HG03432 (cell line): ENCODE data around the gene DDX25.

Source experiments
- ATAC-seq: cut with Tn5 transposase; IDR thresholded peaks from one replicate; pipeline ENCODE4 v1.9.1; 2021; ENCODE audit warnings: mild to moderate bottlenecking, moderate library complexity; ENCODE audit not compliant: unreplicated experiment

DDX25 gene

GRCh38 chr11:125933030-125933813 is 28.9 kb downstream of the DDX25 start:
- no peak for ATAC-seq

DNA sequence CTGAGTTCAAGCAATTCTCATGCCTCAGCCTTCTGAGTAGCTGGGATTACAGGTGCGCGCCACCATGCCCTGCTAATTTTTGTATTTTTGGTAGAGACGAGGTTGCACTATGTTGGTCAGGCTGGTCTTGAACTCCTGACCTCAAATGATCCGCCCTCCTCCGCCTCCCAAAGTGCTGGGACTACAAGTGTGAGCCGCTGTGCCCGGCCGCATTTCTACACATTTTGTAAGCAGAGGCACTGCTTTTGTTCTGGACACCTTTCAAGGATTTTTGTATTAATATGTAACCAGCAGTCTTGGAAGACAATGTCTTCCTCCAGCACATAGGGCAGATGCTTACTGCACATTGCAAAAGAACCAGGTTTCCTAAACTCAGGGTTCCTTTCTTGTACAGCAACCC is 30.2 kb downstream of the DDX25 start:
- no peak for ATAC-seq

GRCh38 chr11:125935056-125935455 is 30.7 kb downstream of the DDX25 start:
- no peak for ATAC-seq

DNA sequence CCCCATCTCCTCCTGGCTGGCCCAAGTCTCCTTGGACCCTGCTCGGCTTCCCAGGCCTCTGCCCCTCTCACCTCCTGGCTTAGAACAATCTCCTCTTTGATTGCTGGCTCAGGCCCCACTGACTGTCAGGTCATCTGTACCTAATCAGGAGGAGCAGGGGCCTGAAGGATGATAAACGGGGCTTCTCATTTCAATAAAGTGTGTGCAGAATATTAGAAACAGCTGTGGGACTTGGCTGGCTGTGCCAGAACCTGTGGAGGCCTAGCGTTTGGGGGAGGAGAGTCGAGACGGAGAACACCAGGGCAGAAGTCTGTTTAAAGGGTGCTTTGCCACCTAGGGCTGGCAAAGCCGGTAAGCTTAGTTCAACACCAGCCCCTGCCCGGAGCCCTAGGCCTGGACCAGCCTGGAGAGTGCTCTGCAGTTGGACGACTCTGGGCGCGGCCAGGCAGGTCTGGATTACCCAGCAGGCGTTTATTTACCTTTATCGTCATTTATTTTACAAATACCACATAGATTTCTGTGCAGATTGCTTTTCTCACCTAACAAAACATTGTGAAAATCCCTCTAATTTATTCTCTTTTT is 31.4 kb downstream of the DDX25 start:
- no peak for ATAC-seq

DNA sequence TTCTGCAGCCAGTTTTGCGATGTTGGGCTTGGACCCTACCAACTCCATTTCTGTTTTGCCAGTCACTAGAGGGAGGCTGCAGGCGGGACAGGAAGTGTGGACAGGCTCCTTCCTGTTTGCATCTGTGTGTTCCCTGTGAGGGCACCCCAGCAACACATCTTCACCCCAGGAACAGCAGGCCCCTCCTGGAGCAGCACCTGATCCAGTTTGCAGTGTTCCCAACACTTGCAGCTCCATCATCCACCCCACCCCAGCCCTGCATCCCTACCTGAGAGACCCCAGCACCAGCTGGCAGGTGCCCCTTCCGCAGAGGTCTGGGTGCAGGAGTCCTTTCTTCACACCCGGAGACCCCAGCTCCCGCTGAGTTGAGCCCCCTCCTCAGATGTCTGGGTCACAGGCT is 34.1 kb downstream of the DDX25 start:
- ATAC-seq, result no peak

GRCh38 chr11:125939081-125939521 is 34.8 kb downstream of the DDX25 start:
- ATAC-seq, result no peak

DNA sequence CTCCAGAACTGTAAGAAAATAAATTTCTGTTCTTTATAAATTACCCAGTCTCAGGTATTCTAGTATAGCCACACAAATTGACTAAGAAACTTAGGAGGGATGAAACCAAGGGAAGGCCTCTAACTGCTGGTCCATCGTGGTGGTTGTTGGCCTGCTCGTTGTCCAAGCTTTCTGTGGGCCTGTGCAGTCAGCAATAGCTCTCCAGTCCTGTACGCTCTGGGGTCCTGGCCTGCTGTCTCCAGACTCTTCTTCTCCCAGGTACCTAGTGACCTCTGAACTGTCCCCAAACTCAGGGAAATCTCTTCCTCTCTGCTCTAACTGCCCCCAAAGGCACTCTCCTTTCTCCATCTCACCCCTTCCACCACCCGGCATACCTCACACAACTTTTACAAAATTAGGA is 35.8 kb downstream of the DDX25 start:
- ATAC-seq, result no peak

GRCh38 chr11:125941267-125941618 is 36.9 kb downstream of the DDX25 start:
- no peak for ATAC-seq

GRCh38 chr11:125941619-125942611 is 37.6 kb downstream of the DDX25 start:
- ATAC-seq, result peak; percentile 50

GRCh38 chr11:125942771-125943428 is 38.6 kb downstream of the DDX25 start:
- no peak for ATAC-seq

DNA sequence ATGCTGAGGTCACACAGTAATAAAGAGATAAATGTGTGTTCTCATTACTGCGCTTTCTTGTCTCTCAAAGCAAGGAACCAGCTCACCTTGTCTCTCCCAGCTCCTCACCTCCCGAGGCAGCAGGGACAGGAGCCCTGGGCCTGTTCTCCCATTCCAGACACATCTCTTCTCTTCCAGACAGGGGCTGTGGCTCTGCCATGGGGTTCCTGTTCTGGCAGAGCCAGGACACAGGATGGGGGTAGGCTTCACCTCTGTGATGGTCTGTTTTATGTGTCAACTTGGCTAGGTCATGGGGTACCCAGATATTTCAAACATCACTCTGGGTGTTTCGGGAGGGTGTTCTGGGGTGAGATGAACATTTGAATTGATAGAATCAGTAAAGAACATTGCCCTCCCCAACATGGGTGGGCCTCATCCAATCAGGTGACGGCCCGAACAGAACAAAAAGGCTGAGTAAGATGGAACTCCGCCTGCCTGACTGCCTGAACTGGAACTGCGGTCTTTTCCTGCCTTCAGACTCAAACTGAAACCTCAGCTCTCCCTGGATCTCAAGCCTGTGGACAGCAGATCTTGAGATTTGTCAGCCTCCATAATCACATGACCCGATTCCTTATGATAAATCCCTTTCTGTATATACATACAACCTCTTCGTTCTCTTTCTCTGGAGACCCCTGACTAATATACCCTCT is 39.5 kb downstream of the DDX25 start:
- no peak for ATAC-seq

DNA sequence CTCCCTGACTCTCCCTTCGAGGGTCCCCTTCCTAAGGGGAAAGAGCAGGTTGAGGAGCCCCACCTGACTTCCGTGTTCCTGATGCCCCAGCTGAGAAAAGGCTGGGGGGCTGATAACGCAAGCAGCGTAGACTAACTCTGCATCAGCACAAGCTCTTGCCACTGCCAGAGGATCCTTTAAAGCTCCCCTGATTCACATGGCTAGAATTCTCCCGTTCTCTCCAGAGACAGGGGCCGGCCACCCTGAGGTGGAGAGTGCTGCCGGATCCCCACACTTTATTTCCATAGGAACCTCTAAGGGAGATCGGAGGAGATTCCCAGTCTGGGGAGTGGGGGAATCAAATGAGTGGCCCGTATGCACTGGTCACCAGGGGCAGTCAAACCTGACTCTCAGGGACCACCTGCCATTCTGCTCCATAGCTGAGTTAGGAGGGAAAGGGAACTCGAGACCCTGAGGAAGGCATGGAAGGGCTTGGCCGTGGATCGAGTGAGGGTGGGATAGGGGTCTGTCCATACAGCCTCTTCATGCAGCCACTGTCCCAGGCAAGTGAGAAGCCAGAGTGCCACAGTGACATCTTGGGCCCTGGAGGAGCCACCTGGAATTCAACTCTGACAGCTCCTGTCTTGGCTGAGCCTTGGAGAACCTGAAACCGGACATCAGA is 40.2 kb downstream of the DDX25 start:
- ATAC-seq, result no peak

GRCh38 chr11:125945011-125945796 is 40.9 kb downstream of the DDX25 start:
- no peak for ATAC-seq

GRCh38 chr11:125945797-125946520 is 41.7 kb downstream of the DDX25 start, which contains the start of gene VSIG10L2:
VSIG10L2 (plus strand) TSS chr11:125946044; CDS start chr11:125946056, 12 bp downstream.
- no peak for ATAC-seq

- no peak for ATAC-seq
These were observed 42.6 kb downstream of the DDX25 start for GRCh38 chr11:125946712-125947418.

DNA sequence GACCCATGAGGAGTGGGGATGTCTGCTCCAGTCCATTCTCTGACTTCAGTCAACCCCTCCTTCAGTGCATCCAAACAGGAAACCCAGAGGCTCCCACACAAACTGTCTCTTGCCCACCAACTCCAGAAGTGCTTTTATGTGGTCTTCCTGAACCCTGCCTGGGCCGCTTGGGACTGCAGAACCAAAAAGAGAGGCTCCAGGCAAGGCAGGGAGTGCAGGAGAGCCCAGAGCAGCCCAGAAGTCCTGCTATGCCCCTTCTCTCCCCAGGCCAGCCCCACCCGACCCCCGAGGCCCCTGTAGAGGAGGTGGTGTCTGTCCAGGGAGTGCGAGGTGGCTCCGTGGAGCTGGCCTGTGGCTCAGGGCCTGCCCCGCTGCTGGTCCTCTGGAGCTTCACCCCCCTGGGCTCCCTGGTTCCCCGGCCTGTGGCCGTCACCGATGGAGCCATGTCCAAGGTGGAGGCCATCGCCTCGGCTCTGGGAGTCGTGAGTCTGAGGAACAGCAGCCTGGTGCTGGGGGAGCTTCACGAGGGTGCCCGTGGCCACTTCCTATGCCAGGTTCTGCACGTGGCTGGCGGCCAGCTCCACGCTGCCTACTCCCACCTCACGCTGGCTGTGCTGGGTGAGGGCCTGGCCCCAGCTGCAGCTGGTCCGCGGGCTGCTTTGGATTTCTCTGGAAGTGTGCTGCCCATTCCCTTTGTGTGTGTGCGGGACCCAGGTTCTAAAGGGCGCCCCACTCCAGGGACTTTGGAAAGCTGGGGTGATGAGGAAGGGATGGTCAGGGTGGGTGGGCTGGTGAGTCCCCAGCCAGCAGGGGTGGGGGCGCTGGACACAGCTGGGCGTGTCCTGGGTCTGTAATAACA is 43.3 kb downstream of the DDX25 start:
- no peak for ATAC-seq
